Hematopoietic multipotent progenitor cell treated with erythropoietin and hydrocortisone succinate and interleukin-3 and kit ligand, for 15 days (in vitro differentiated cells): Measurements from ENCODE around the gene CASD1.

ENCODE experiments used
- DNase-seq: peaks from one replicate; pipeline ENCODE4 v3.0.0-alpha.2; 2015; ENCODE audit warnings: low spot score

Gene CASD1

DNA sequence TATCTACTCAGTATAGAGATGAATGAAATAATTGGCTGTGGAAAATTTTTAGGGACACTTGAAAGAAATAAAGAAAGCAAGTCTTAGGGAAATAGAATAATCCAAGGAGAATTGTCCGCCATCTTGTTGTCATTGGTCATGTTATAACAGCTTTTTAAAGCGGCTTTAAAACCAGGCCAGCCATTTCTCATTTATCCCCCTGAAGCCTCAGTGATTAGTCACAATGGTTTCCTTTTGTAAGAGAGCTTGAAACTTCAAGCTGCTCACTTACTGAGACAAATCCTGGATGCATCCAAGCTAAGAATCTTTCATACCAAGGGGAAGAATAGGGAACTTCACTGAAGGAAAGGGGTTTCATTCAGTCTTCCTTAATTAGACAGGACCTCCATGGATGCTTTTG, 78.5 kb downstream of the CASD1 start:
- DNase-seq = no peak

DNA sequence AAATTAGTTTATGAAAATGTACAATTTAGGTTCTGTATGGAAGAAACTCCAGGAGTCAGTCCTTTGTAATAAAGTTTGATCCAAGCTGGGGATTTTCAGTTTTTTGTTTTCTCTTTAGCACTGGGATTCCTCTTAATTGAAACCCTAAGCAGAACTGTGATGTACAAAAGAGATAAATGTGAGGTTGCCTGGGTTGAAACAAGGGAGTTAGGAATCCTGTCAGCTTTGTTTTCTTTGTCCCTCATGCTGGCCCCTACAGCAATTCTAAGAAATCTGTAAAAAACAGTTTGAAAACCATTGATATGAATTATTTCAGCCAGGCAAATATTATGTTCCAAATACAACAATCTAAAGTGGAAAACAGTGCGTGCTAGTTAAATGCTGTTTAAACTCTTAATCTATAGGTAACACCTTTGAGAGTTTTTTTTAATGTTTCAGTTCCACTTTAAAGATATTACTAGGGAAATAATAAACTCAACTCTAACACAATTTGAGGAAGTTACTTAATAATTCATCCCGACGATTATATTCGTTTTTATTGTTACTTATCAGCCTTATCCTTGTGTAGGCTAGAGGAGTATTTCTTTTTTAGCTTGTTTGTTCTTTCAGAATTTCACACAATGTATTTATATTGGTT, 81.0 kb downstream of the CASD1 start:
- no peak for DNase-seq

DNA sequence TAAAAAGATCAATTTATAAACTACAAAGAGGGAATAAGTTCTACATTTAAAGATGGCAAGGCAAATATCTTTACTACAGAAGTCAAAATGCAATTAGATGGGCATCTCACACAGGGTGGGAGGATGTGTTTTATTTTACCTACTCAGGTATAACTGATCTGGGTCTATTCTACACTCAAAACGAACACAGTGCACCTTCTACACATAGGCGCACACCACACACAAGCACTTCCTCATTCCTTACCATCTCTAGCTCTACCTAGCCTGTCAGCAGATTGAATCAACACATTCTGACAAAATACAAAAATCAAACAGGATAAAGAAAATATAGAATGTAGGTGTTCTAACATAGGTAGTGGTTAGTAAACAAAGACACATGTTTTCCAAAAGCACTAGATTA, 81.6 kb downstream of the CASD1 start:
- no peak for DNase-seq

DNA sequence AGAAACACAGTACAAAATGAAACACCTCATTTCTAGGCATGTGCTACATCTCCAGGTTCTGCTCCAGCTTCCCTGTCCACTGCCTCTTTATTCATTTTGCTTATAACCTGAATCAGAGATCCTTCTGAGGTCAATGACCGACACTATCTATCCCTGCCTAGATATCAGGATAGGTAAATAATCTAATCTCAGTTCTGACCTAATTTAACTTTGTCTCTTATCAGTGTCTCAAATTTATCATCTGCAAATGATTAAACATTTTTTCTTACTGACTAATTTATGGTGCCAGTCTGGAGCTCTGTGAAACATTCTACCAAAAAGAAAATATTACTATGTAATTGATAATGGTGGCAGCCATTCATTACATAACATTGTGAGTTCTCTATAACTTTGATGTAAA, 85.3 kb downstream of the CASD1 start:
- no peak for DNase-seq

DNA sequence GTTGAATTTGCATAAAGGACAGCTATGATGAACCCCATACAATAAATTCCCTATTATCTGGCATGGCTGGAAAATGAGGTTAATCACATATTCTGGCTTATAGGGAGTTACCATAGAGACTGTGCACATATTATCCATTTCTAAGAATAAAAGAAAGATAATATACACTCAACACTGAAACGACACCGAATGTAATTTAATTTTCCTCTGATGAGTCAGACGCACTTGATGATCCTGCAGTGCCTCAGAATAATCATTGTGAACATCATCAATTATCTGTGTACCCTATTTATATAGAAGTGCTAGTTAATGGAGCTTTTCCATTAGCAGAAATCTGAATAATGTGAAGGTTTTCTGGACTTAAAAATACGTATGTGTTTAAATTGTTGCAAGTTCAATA, 86.1 kb downstream of the CASD1 start:
- DNase-seq = no peak

DNA sequence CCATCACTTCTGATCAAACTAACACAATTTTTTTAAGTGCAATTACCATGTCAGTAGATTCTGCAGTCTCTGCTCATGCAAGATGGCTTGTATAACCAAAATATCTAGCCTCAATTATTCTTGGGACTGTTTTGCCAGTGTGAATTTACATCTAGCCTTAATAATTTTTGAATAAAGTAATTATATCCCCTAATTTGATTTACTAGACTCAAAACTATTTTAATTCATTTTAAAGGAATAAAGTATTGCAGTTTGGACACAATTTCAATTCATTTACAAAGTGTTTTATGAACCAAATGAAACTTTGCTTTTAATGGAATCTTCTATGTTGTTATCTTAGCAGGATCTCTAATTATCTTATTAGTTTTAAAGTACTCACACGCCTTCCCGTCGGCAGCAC, 90.7 kb downstream of the CASD1 start:
- no peak for DNase-seq

DNA sequence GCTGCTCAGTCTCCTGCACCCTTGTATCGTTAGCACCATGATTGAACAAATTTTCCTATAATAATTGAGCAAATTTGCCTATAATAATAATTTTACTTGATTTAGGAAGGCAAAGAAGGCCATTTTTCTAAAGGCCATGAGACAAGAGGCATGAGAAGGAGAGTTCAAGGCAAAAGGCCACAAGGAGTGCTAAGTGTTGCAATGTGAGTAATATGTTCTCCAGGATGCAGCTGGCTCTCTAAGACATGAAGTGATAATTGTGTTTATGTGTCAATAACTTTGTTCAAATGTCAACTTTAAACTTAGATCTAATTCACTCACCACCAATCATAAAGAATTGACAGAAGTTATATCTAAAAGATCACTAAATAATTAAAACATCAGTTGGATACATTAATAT, 92.6 kb downstream of the CASD1 start:
- no peak for DNase-seq

DNA sequence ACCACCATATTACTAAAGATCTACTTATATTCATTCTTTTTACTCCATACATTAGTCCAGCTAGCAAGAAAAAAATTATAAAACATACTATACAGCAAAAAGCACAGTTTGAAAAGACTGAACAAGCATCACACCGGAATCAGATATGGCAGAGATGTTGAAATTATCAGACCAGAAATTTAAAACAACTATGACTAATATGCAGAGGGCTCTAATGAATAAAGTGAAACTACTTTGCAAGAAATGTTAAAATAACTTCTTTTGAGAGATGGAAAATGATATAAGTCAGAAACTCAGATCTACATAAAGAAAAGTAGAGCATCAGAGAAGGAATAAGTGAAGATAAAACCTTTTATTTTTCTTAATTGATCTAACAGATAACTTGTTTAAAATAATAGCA, 95.4 kb downstream of the CASD1 start:
- no peak for DNase-seq
